Measurements from ENCODE around the gene DNAH14.

The DNAH14 gene

DNA sequence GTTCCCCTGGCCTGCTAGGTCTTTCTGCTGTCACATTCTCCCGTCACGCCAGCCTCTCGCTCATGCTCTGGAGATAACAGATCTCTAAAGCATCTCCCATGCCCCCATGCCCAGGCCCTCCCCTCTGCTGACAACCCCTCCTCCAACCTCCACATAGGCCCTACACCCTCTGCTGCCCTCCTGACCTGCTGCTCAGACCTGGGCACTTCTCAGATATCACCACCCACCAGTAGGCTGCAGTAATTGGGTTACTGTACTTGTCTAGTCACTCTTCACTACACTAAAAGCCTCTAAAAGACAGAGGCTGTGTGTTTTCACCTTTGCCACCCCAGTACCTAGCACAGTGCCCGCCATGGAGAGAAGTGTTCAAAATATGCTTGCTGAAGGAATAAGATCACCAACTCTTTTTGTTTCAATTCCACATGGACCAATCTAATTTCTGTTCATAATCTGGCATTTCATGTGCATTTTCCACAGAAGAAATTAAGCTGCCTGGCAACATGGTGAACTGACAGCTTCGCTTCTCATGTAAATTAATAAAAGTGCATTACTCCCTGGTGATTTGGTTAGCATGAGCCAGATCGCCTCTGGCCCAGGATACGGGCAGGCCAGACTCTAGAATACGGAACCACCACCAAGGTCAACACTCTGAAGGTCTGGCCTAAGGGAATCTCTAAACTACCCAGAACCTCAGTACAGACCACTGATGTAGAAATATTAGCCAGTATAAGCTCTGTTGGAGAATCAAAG, 477.7 kb downstream of the DNAH14 start:
- no peaks in the 10 kb centered on the region for H3K36me3 ChIP-seq (ENCODE audit: control insufficient read depth, insufficient read depth, low read length)
- no peak overlapping the region for H3K4me3 ChIP-seq (ENCODE audit: low read length)
- no peaks in the 10 kb centered on the region for H3K27me3 ChIP-seq (ENCODE audit: control insufficient read depth, insufficient read depth, low read length)
- no peak overlapping the region for H3K9ac ChIP-seq (ENCODE audit: low read length)
- H3K9me3 ChIP-seq (ENCODE audit: control insufficient read depth, low read length), result no peaks in the 10 kb centered on the region
- no peaks in the 10 kb centered on the region for H3K4me1 ChIP-seq (ENCODE audit: control insufficient read depth, insufficient read depth, low read length)

DNA sequence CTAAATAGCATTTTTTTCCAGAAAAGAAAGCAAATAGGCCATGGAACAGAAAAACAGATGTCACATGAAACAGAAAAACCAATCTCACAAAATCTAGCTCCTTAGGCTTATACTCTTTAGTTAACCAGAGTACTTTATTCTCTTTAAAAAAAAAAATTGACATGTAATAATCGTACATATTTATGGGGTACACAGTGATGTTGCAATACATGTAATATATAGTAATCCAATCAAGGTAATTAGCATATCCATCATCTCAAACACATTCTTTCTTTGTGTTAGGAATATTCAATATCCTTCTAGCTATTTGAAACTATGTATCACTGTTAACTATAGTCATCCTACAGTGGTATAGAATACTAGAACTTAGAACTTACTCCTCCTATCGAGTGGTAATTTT, 478.3 kb downstream of the DNAH14 start:
- Histone ChIP-seq H3K36me3 (ENCODE audit: control insufficient read depth, insufficient read depth, low read length) (no peaks in the 10 kb centered on the region), H3K9me3 (ENCODE audit: control insufficient read depth, low read length) (no peaks in the 10 kb centered on the region), H3K4me3 (ENCODE audit: low read length) (no peak overlapping the region), H3K4me1 (ENCODE audit: control insufficient read depth, insufficient read depth, low read length) (peaks cover 2% of the 10 kb centered on the region), H3K27me3 (ENCODE audit: control insufficient read depth, insufficient read depth, low read length) (no peaks in the 10 kb centered on the region), H3K9ac (ENCODE audit: low read length) (no peak overlapping the region)

DNA sequence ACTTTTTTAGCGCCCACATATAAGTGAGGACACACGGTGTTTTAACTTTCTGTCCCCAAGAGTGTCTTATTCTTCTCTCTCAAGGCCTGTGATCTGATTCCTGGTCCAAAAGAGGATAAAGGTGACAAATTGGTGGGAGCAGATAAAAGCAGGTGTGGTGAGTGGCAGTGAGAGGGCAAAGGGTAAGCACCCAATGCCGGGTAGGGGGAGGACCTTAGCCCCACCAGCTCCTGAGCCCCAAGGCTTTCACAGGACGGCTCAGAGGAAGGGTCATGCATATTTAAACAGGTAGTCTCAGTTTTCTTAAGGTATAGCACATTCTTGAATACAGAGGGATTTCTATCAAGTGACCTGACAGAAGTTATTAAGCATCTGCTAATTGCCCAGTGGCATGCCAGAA, 478.8 kb downstream of the DNAH14 start:
- Histone ChIP-seq H3K9ac (ENCODE audit: low read length) (no peak overlapping the region), H3K9me3 (ENCODE audit: control insufficient read depth, low read length) (no peaks in the 10 kb centered on the region), H3K36me3 (ENCODE audit: control insufficient read depth, insufficient read depth, low read length) (no peaks in the 10 kb centered on the region), H3K27me3 (ENCODE audit: control insufficient read depth, insufficient read depth, low read length) (no peaks in the 10 kb centered on the region), H3K4me3 (ENCODE audit: low read length) (no peak overlapping the region), H3K4me1 (ENCODE audit: control insufficient read depth, insufficient read depth, low read length) (peaks cover 6% of the 10 kb centered on the region)

DNA sequence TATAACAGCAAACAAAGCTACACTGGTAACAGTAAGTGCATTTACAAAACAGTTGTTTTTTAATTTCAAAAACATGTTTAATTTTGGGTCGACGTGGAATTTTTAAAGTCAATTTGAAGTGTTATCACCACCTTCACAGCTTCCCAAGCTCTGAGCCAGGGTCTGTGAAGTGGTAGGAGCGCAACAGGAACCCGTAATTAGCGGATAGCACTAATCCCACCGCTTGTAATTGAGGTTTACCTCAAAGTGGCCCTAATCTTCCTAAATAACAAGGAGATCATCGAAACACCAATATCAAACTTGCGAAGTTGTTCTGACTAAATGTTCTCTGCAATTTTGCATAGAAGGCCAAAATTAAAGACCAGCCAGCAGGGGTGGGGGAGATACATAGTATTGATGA, 479.6 kb downstream of the DNAH14 start:
- Histone ChIP-seq H3K36me3 (ENCODE audit: control insufficient read depth, insufficient read depth, low read length) (no peaks in the 10 kb centered on the region), H3K4me1 (ENCODE audit: control insufficient read depth, insufficient read depth, low read length) (peaks cover 10% of the 10 kb centered on the region), H3K4me3 (ENCODE audit: low read length) (no peak overlapping the region), H3K9ac (ENCODE audit: low read length) (no peak overlapping the region), H3K9me3 (ENCODE audit: control insufficient read depth, low read length) (no peaks in the 10 kb centered on the region), H3K27me3 (ENCODE audit: control insufficient read depth, insufficient read depth, low read length) (no peaks in the 10 kb centered on the region)

DNA sequence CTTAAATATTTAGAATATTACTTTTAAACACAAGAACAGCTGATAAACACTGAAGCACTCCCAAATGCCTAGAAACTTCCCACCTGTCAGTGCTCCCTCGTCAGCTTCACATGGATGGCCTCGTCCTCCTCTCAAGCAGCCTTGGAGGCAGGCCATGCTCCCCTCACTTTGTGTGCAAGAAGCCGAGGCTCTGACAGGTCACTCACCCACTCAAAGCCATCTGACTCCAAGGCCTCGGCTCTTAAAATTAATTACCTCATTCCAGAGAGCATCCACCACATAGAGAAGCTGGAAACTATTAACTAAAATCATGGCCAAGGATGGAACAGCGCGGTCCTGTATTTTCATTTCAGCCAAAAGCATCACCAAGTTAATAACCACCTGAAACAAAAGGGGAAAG, 480.6 kb downstream of the DNAH14 start:
- Histone ChIP-seq H3K4me3 (ENCODE audit: low read length) (no peak overlapping the region), H3K9me3 (ENCODE audit: control insufficient read depth, low read length) (no peaks in the 10 kb centered on the region), H3K9ac (ENCODE audit: low read length) (no peak overlapping the region), H3K36me3 (ENCODE audit: control insufficient read depth, insufficient read depth, low read length) (no peaks in the 10 kb centered on the region), H3K27me3 (ENCODE audit: control insufficient read depth, insufficient read depth, low read length) (no peaks in the 10 kb centered on the region), H3K4me1 (ENCODE audit: control insufficient read depth, insufficient read depth, low read length) (peaks cover 10% of the 10 kb centered on the region)

DNA sequence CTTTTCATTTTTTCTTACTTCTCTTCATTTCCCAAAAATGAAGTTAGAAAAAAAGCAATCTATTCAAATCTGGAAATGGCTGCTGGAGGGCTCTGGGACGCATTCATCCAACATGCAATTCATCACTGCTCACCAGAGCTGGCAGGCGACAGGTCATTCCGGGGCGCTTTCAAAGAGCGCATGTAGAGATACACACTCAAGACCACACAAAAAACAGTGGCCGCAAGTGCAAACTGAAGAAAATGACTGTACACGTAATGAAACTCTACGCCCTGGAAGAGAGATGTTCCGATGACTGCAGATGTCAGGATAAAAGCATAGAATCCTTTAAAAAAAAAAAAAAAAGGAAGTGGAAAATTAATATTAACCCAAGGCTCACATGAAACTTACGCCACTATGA, 482.8 kb downstream of the DNAH14 start:
- H3K36me3 ChIP-seq (ENCODE audit: control insufficient read depth, insufficient read depth, low read length), result no peaks in the 10 kb centered on the region
- H3K4me3 ChIP-seq (ENCODE audit: low read length), result no peak overlapping the region
- H3K9me3 ChIP-seq (ENCODE audit: control insufficient read depth, low read length), result no peaks in the 10 kb centered on the region
- H3K27me3 ChIP-seq (ENCODE audit: control insufficient read depth, insufficient read depth, low read length), result no peaks in the 10 kb centered on the region
- peaks cover 10% of the 10 kb centered on the region for H3K4me1 ChIP-seq (ENCODE audit: control insufficient read depth, insufficient read depth, low read length)
- H3K9ac ChIP-seq (ENCODE audit: low read length), result no peak overlapping the region

DNA sequence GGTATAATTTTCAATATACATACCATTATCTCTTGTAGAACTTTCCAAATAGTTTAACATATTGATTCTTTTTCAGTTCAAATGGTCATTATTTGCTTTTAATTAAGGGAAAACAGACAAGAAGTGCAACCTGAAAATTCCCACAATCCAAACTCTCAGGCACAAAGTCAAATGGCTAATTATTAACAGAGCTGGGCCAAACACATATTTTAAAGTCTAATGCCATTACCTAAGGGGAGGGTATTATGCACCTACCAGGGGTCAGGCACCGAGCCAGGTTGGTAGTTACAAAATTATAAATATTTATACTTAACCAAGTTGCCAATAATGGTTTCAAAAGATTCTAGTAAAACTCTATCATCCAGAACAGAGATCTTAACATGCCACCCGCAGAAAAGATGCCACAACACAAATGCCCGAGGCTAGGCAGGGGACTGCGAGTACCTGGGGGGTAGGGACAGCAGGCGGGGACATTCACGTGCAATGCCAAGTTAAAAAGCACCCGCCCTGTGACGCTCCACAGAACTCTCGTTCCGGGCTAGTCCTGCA, 483.4 kb downstream of the DNAH14 start:
- H3K9me3 ChIP-seq (ENCODE audit: control insufficient read depth, low read length), result no peaks in the 10 kb centered on the region
- no peaks in the 10 kb centered on the region for H3K27me3 ChIP-seq (ENCODE audit: control insufficient read depth, insufficient read depth, low read length)
- no peak overlapping the region for H3K4me3 ChIP-seq (ENCODE audit: low read length)
- H3K9ac ChIP-seq (ENCODE audit: low read length), result no peak overlapping the region
- H3K4me1 ChIP-seq (ENCODE audit: control insufficient read depth, insufficient read depth, low read length), result peaks cover 10% of the 10 kb centered on the region
- no peaks in the 10 kb centered on the region for H3K36me3 ChIP-seq (ENCODE audit: control insufficient read depth, insufficient read depth, low read length)

DNA sequence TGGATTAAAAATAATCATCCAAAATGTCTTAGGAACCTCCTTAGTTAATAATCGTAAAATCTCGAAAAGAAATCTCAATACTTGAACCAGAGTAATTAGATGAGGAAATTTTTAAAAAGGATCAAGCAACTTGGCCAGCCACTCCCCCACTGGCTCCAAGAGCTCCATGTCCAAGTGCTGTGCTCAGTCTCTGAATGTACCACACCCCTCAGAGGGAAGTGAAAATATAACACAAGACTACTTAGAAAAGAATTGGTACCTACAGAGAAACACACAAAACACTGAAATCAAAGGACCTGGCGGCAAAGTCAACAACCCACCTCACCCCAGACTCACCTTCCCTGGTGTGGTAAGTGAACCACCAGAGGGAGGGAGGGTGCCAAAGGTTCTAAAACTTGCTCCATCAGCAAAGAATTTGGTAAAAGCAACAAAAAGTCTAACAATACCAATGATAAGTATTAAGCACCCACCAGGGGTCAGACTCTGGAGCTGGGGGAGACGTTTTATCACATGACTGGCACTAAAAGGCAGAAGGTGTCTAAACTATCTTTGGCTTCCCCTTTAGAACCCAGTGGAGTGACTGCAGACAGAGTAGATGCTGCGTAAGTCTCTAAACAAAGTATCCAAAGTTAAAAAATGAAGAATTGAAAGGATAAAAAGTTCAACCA, 484.4 kb downstream of the DNAH14 start:
- Histone ChIP-seq H3K36me3 (ENCODE audit: control insufficient read depth, insufficient read depth, low read length) (peaks cover 4% of the 10 kb centered on the region), H3K9ac (ENCODE audit: low read length) (no peak overlapping the region)

DNA sequence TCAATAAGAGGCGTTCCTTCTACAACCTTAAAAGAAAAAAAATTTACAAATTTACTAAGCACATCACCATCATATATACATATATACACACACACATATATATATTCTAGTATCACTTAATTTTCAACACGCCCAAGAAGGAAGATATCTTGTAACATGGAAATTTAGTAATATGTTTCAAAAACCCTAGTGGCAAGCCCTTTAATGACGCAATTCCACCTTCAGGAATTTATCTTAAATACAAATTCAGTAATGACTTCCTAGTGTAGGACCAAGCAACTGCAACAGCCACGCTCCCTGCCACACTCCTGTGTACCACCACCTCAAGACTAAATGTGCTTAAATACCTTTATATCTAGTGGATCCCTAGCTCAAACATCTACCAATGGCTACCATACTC, 485.8 kb downstream of the DNAH14 start:
- Histone ChIP-seq H3K9me3 (ENCODE audit: control insufficient read depth, low read length) (no peaks in the 10 kb centered on the region), H3K9ac (ENCODE audit: low read length) (no peak overlapping the region), H3K27me3 (ENCODE audit: control insufficient read depth, insufficient read depth, low read length) (no peaks in the 10 kb centered on the region), H3K4me1 (ENCODE audit: control insufficient read depth, insufficient read depth, low read length) (peaks cover 10% of the 10 kb centered on the region), H3K36me3 (ENCODE audit: control insufficient read depth, insufficient read depth, low read length) (peaks cover 7% of the 10 kb centered on the region), H3K4me3 (ENCODE audit: low read length) (no peak overlapping the region)

More for the DNA sequence above, 484.4 kb downstream of the DNAH14 start:
- Histone ChIP-seq H3K4me1 (ENCODE audit: control insufficient read depth, insufficient read depth, low read length) (peaks cover 10% of the 10 kb centered on the region), H3K27me3 (ENCODE audit: control insufficient read depth, insufficient read depth, low read length) (no peaks in the 10 kb centered on the region), H3K4me3 (ENCODE audit: low read length) (no peak overlapping the region), H3K9me3 (ENCODE audit: control insufficient read depth, low read length) (no peaks in the 10 kb centered on the region)

DNA sequence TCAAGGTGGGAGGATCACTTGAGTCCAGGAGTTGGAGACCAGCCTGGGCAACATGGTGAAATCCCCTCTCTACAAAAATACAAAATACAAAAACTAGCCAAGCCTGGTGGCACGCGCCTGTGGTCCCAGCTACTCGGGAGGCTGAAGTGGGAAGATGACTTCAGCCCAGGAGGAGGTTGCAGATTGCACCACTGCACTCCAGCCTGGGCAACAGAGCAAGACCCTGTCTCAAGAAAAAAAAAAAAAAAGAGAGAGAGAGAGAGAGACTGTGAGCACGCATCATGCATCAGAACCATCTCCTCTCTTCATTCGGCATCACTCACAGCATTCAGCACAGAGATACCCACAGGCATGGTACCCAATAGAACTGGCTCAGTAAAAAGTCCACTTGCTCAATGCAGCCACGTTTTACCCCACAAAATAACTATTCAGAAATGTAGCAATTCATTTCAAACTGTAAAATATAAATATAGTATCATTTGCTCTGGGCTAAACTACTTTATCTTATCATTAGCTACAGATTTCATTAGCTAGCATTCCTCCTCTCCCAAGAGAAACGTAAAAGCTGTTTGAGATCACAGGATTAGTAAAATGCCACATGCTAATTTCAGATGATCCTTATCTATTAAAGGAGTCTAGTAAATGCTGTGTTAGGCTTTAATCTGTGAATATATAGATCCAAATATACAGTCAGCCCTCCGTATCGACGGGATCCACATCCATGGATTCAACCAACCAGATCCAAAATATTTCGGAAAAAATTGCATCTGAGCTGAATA, 486.7 kb downstream of the DNAH14 start:
- Histone ChIP-seq H3K27me3 (ENCODE audit: control insufficient read depth, insufficient read depth, low read length) (no peaks in the 10 kb centered on the region), H3K36me3 (ENCODE audit: control insufficient read depth, insufficient read depth, low read length) (peaks cover 7% of the 10 kb centered on the region), H3K9ac (ENCODE audit: low read length) (no peak overlapping the region), H3K4me3 (ENCODE audit: low read length) (no peak overlapping the region), H3K9me3 (ENCODE audit: control insufficient read depth, low read length) (no peaks in the 10 kb centered on the region), H3K4me1 (ENCODE audit: control insufficient read depth, insufficient read depth, low read length) (peaks cover 10% of the 10 kb centered on the region)

DNA sequence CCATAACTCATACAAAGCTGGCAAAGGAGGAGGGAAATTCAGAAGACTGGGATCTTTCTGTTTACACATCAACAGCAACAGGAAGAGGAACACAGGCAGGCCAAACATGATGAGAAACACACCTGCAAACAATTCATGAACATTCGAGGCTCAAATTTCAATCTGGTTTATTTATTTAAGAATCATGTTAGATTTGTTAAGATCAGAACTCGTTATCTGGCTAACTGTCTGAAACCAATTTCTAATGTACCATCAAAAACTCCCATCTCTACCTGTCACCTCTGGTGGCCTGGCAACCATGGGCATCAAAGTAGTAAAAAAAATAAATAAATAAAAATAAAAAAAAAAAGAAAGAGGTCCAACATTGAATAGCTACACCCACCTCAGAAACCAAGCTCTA, 488.6 kb downstream of the DNAH14 start:
- Histone ChIP-seq H3K36me3 (ENCODE audit: control insufficient read depth, insufficient read depth, low read length) (peaks cover 7% of the 10 kb centered on the region), H3K4me3 (ENCODE audit: low read length) (no peak overlapping the region), H3K4me1 (ENCODE audit: control insufficient read depth, insufficient read depth, low read length) (peaks cover 6% of the 10 kb centered on the region), H3K9ac (ENCODE audit: low read length) (no peak overlapping the region), H3K9me3 (ENCODE audit: control insufficient read depth, low read length) (no peaks in the 10 kb centered on the region), H3K27me3 (ENCODE audit: control insufficient read depth, insufficient read depth, low read length) (no peaks in the 10 kb centered on the region)

DNA sequence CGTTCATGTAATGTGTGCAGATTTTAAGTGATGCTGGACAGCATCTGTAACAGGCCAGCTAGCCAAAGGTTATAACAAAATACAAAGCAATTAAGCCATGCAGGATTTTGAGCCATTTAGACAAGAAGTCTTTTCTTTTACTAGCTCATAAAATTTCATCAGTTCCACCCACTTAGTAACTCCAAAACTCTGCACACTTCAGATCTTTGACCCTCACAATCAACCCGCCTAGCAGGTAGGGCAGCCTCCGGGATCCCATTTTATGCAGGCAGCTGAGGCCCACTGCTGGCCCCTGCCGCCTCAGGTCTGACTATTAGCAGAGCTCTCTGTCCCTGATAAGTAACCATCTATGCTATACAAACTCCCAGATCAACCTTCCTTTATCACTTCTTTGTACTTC, 489.1 kb downstream of the DNAH14 start:
- no peak overlapping the region for H3K4me3 ChIP-seq (ENCODE audit: low read length)
- peaks cover 7% of the 10 kb centered on the region for H3K36me3 ChIP-seq (ENCODE audit: control insufficient read depth, insufficient read depth, low read length)
- no peaks in the 10 kb centered on the region for H3K9me3 ChIP-seq (ENCODE audit: control insufficient read depth, low read length)
- H3K27me3 ChIP-seq (ENCODE audit: control insufficient read depth, insufficient read depth, low read length), result no peaks in the 10 kb centered on the region
- no peak overlapping the region for H3K9ac ChIP-seq (ENCODE audit: low read length)
- peaks cover 9% of the 10 kb centered on the region for H3K4me1 ChIP-seq (ENCODE audit: control insufficient read depth, insufficient read depth, low read length)
